Adipocyte (in vitro differentiated cells): ENCODE results near the gene HDAC2.
"Not testable (repeated sequence)": the region's sequence is repeated elsewhere in the genome, so short reads cannot be mapped to it uniquely, and the experiment has no call there.

Source experiments
- DNase-seq: peaks from one replicate; pipeline ENCODE4 v3.0.0-alpha.2; 2015; ENCODE audit warnings: low read depth
- H3K27me3 ChIP-seq: replicated peaks from 2 replicates; pipeline ENCODE4 v1.7.0; 2013; ENCODE audit warnings: mild to moderate bottlenecking, low read length, moderate library complexity; ENCODE audit not compliant: control insufficient read depth, insufficient read depth
- H3K36me3 ChIP-seq: 2 replicates; pipeline ENCODE4 v1.7.0; 2013; ENCODE audit warnings: low read length, mild to moderate bottlenecking, moderate library complexity; ENCODE audit not compliant: control insufficient read depth, insufficient read depth, severe bottlenecking
- H3K4me1 ChIP-seq: 2 replicates; pipeline ENCODE4 v1.7.0; 2013; ENCODE audit warnings: mild to moderate bottlenecking, low read length, moderate library complexity; ENCODE audit not compliant: control insufficient read depth, insufficient read depth
- H3K4me3 ChIP-seq: 2 replicates; pipeline ENCODE4 v1.7.0; 2013; ENCODE audit warnings: mild to moderate bottlenecking, low read length, moderate library complexity
- H3K9ac ChIP-seq: 2 replicates; pipeline ENCODE4 v1.7.0; 2013; ENCODE audit warnings: mild to moderate bottlenecking, low read length, moderate library complexity
- H3K9me3 ChIP-seq: 2 replicates; pipeline ENCODE4 v1.7.0; 2013; ENCODE audit warnings: mild to moderate bottlenecking, low read length, moderate library complexity; ENCODE audit not compliant: control insufficient read depth

Gene HDAC2

GRCh38 chr6:113970805-113971676 is at the start of gene HDAC2:
TSS of gene HDAC2 (minus strand) at chr6:113971148. CDS start at chr6:113970908, 240 bp downstream.
- H3K9me3 ChIP-seq: no peaks in the 10 kb centered on the region
- H3K9ac ChIP-seq: peak within 1 kb of the TSS; percentile 95
- no peaks in the 10 kb centered on the region for H3K36me3 ChIP-seq
- H3K4me3 ChIP-seq: peak within 1 kb of the TSS; percentile 92
- no peaks in the 10 kb centered on the region for H3K27me3 ChIP-seq
- H3K4me1 ChIP-seq: peaks cover 19% of the 10 kb centered on the region
- DNase-seq: peak; percentile 92

- Histone ChIP-seq H3K9me3 (no peaks in the 10 kb centered on the region), H3K27me3 (no peaks in the 10 kb centered on the region), H3K9ac (no peak overlapping the region), H3K4me3 (no peak overlapping the region), H3K4me1 (peaks cover 4% of the 10 kb centered on the region), H3K36me3 (no peaks in the 10 kb centered on the region)
- DNase-seq: no peak
These were observed 49.2 kb upstream of the HDAC2 start for GRCh38 chr6:114020196-114020595.

GRCh38 chr6:114017146-114017545 is 46.2 kb upstream of the HDAC2 start:
- not testable (repeated sequence) for H3K4me1 ChIP-seq, H3K9me3 ChIP-seq, H3K9ac ChIP-seq, H3K36me3 ChIP-seq, DNase-seq, H3K4me3 ChIP-seq, H3K27me3 ChIP-seq

- H3K27me3 ChIP-seq, DNase-seq, H3K9ac ChIP-seq, H3K4me1 ChIP-seq, H3K9me3 ChIP-seq, H3K36me3 ChIP-seq: not testable (repeated sequence)
- peak overlapping the region; percentile 33 for H3K4me3 ChIP-seq
These were observed 43.2 kb upstream of the HDAC2 start for GRCh38 chr6:114014106-114014505.

GRCh38 chr6:114011486-114011885 is 40.5 kb upstream of the HDAC2 start:
- not testable (repeated sequence) for H3K4me3 ChIP-seq, H3K9me3 ChIP-seq, H3K4me1 ChIP-seq, H3K27me3 ChIP-seq, H3K9ac ChIP-seq, DNase-seq, H3K36me3 ChIP-seq

GRCh38 chr6:114010540-114010939 is 39.6 kb upstream of the HDAC2 start:
- Histone ChIP-seq H3K27me3 (no peaks in the 10 kb centered on the region), H3K9ac (no peak overlapping the region), H3K36me3 (no peaks in the 10 kb centered on the region), H3K4me3 (no peak overlapping the region), H3K4me1 (peaks cover 8% of the 10 kb centered on the region), H3K9me3 (no peaks in the 10 kb centered on the region)
- DNase-seq: no peak

GRCh38 chr6:114009192-114009591 is 38.2 kb upstream of the HDAC2 start:
- DNase-seq: no peak
- no peak overlapping the region for H3K9ac ChIP-seq
- no peak overlapping the region for H3K4me3 ChIP-seq
- peaks cover 4% of the 10 kb centered on the region for H3K4me1 ChIP-seq
- no peaks in the 10 kb centered on the region for H3K36me3 ChIP-seq
- no peaks in the 10 kb centered on the region for H3K9me3 ChIP-seq
- no peaks in the 10 kb centered on the region for H3K27me3 ChIP-seq

- Histone ChIP-seq H3K9ac (no peak overlapping the region), H3K27me3 (no peaks in the 10 kb centered on the region), H3K36me3 (no peaks in the 10 kb centered on the region), H3K4me3 (peak overlapping the region; percentile 19), H3K9me3 (no peaks in the 10 kb centered on the region), H3K4me1 (peaks cover 3% of the 10 kb centered on the region)
- DNase-seq: peak; percentile 8
These were observed 37.4 kb upstream of the HDAC2 start for GRCh38 chr6:114008331-114008730.

GRCh38 chr6:114007516-114007915 is 36.6 kb upstream of the HDAC2 start:
- no peak overlapping the region for H3K4me3 ChIP-seq
- no peaks in the 10 kb centered on the region for H3K9me3 ChIP-seq
- no peaks in the 10 kb centered on the region for H3K27me3 ChIP-seq
- no peaks in the 10 kb centered on the region for H3K36me3 ChIP-seq
- H3K4me1 ChIP-seq: peaks cover 3% of the 10 kb centered on the region
- DNase-seq: no peak
- no peak overlapping the region for H3K9ac ChIP-seq

GRCh38 chr6:114001354-114001753 is 30.4 kb upstream of the HDAC2 start:
- Histone ChIP-seq H3K9me3 (no peaks in the 10 kb centered on the region), H3K9ac (no peak overlapping the region), H3K27me3 (no peaks in the 10 kb centered on the region), H3K4me3 (no peak overlapping the region), H3K36me3 (no peaks in the 10 kb centered on the region), H3K4me1 (peaks cover 27% of the 10 kb centered on the region)
- DNase-seq: no peak

- no peaks in the 10 kb centered on the region for H3K9me3 ChIP-seq
- H3K9ac ChIP-seq: no peak overlapping the region
- peak overlapping the region; percentile 4 for H3K4me3 ChIP-seq
- H3K36me3 ChIP-seq: no peaks in the 10 kb centered on the region
- DNase-seq: peak; percentile 76
- H3K4me1 ChIP-seq: peaks cover 39% of the 10 kb centered on the region
- no peaks in the 10 kb centered on the region for H3K27me3 ChIP-seq
These were observed 29.1 kb upstream of the HDAC2 start for GRCh38 chr6:114000069-114000468.

- H3K9me3 ChIP-seq: no peaks in the 10 kb centered on the region
- no peak overlapping the region for H3K4me3 ChIP-seq
- H3K4me1 ChIP-seq: peaks cover 41% of the 10 kb centered on the region
- no peak for DNase-seq
- no peaks in the 10 kb centered on the region for H3K36me3 ChIP-seq
- no peak overlapping the region for H3K9ac ChIP-seq
- no peaks in the 10 kb centered on the region for H3K27me3 ChIP-seq
These were observed 28.3 kb upstream of the HDAC2 start for GRCh38 chr6:113999284-113999683.
